GM19328 (cell line): ENCODE results near the gene LRP4.

Experiments used
- ATAC-seq: cut with Tn5 transposase; IDR thresholded peaks from one replicate; pipeline ENCODE4 v1.9.1; 2021; ENCODE audit warnings: mild to moderate bottlenecking, moderate library complexity; ENCODE audit not compliant: unreplicated experiment

LRP4 gene

GRCh38 chr11:46918788-46919513 is 601 bp upstream of the LRP4 start:
- no peak for ATAC-seq

- ATAC-seq: no peak
These were observed 628 bp downstream of the LRP4 start for GRCh38 chr11:46917762-46918082.

- no peak for ATAC-seq
These were observed 1.1 kb downstream of the LRP4 start for GRCh38 chr11:46917109-46917761.

- no peak for ATAC-seq
These were observed 1.9 kb downstream of the LRP4 start for GRCh38 chr11:46916286-46917108.

DNA sequence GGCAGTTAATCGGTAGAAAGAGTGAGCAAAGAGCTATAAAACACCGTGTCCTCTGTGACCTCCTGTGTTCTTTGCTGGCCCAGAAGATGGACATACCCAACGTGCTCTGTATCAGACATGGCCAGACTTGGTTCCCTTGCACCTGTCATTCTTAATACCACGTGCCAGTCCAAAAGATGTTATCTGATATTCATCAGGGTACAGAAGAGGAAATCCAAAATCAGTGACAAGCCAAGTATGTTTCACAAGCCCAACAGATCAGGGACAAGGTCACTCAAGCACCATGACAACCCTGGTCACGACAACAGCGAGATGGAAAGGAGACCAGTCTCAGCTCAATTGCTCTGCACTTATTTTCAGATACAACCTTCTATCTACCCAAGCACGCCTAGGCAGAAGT is 3.4 kb downstream of the LRP4 start:
- no peak for ATAC-seq

GRCh38 chr11:46914363-46914762 is 4.0 kb downstream of the LRP4 start:
- no peak for ATAC-seq

- ATAC-seq: no peak
These were observed 4.9 kb downstream of the LRP4 start for GRCh38 chr11:46913484-46913883.

DNA sequence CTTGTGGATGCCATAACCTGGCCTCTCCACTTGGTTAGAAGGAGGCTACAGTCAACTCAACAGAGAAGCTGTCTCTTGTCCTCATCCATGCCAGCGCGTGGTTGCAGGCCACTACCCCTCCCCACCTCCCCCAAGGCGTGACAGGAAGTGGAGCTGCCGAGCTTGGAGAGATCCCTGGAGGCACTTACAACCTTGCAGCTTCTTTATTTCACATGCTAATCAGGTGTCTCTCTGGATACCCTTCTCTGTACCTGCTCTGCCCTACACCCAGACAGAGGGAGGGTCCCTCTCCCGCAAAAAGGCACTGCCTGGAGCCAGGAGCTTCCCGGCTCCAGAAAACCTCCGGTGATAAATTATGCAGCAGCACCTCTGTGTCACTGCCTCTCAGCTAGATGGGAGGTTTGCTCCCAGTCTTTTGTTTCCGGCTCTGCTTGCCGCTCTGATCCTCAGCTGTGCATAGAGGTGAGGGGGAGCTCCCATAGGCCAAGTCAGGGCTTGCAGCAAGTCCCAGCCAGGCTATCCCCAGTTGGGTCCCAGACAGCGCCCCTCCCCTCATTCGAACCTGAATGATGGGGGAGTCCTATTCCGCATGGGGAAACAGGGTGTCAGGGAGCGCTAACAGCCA is 5.7 kb downstream of the LRP4 start:
- ATAC-seq: no peak

DNA sequence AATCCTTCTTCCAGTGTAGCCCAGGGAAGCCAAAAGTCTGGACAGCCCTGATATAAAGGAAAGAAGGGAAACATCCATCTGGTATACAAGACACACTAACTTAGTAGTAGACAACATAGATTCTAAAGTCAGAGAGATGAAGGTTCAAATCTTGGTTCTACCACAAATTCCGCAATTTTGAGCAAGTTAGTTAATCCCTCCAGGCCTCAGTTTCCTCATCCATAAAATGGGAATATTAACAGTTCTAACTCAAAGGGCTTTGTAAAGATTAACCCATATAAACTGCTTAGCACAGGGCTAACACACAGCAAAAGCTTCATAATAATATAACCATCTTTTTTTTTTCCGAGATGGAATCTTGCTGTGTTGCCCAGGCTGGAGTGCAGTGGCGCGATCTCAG is 10.7 kb downstream of the LRP4 start:
- no peak for ATAC-seq

- ATAC-seq: no peak
These were observed 11.7 kb downstream of the LRP4 start for GRCh38 chr11:46906609-46907041.

- no peak for ATAC-seq
These were observed 12.5 kb downstream of the LRP4 start for GRCh38 chr11:46905806-46906205.

DNA sequence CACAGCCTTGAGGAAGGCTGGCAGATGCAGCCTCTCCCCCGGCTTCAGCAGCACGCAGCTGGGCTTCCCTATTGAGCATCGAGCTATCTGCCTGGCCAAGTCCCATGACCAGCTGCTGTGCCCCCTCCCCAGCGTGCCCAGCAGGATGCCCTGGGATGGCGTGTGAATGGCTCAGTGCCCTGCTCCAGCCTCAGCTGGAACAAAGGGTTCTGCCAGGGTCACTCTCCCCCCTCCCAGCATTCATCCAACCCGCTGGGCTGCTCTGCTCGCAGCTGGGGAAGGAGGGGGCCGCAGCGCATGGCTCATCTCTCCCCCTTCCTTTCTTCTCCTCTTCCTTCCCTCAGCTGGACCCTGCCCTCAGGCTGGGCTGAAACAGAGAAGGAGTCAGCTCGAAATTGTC is 14.5 kb downstream of the LRP4 start:
- ATAC-seq: no peak

- no peak for ATAC-seq
These were observed 15.7 kb downstream of the LRP4 start for GRCh38 chr11:46902694-46903093.

DNA sequence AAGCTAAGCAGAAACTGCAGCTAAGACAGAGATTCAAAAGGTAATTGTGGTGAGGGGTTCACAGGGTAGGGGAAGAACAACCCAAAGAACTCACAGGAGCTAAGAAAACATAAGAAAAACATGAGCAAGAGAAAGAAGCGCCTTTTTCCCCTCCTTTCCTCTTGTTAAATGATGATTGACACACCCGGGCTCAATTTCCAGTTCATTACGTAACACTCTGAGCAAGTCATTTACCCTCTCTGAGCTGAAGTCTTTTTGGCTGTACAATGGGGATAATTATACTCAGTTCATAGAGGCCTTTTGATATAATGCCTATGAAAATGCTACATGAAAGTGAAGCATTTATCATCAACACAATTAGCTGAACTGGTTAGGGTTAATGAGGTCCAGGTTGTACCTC is 17.2 kb downstream of the LRP4 start:
- no peak for ATAC-seq

GRCh38 chr11:46900091-46900746 is 18.1 kb downstream of the LRP4 start:
- ATAC-seq: no peak

- ATAC-seq: no peak
These were observed 18.8 kb downstream of the LRP4 start for GRCh38 chr11:46899501-46900025.

- ATAC-seq: no peak
These were observed 19.8 kb downstream of the LRP4 start for GRCh38 chr11:46898396-46899095.

DNA sequence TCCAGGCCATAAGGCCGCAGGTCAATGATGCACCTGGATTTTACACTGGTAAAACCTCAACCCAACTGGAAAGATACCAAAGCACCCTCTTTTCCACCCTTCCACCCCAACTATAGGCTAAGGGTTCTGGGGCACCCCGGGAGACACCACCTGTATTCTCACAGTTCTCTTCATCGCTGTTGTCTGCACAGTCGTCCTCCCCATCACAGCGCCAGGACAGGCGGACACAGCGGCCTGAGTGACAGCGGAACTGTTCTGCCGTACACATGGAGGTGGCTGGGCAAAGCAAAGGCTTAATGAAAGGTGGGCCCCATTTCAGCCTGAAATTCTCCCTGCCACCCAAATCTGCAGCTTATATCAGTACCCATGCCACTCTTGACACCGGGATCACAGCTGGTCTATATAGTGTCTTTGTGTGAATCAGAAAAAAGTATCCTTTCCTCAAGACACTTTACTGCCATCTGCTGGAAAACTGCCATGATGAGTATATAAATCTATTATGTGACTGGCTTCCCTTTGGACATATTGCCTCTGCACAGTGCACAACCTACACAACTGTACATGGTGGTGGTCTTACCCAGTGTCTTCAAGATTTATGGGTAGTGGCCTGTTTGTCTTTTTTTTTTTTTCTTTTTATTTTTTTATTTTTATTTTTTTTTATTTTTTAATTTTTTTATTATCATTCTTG is 21.5 kb downstream of the LRP4 start:
- ATAC-seq: no peak

- ATAC-seq: no peak
These were observed 22.5 kb downstream of the LRP4 start for GRCh38 chr11:46895821-46896220.

DNA sequence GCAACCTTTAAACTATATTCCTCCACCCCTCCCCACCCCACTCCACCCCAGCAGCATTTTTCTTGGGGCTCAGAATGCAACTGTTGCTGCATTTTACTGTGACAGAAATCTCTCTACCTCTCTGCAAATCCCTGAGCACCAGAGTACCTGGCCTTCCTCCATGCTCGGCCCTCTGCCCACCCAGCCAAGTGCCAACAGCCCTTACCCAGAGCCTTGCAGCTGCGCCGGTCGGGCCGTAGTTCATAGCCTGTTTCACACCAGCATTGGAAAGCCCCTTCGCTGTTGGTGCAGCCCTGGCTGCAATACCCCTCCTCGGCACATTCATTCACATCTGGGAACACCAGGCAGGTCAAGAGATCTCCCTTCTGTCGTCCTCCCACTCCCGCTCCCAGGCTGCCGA is 23.4 kb downstream of the LRP4 start:
- no peak for ATAC-seq
